Measurements from ENCODE around the gene PDIA5.

PDIA5 gene

GRCh38 chr3:123021996-123022510, 44.8 kb upstream of the PDIA5 start:
- no peak for TF ChIP-seq EZH2 (IDR thresholded peaks at IDR 0.05; ENCODE audit: borderline replicate concordance, low read length)
- no peak for TF ChIP-seq CTCF (IDR thresholded peaks at IDR 0.05; ENCODE audit: low read length)
- Histone ChIP-seq H3K4me3 (ENCODE audit: low read depth, low read length, poor library complexity, severe bottlenecking) (no peak overlapping the region), H3K27ac (ENCODE audit: low read depth, low read length, poor library complexity, severe bottlenecking) (no peak overlapping the region), H3F3A (ENCODE audit: insufficient read depth, low read length) (no peaks in the 10 kb centered on the region), H3K9me2 (ENCODE audit: low read depth, low read length) (no peaks in the 10 kb centered on the region), H4K20me1 (ENCODE audit: insufficient read depth, low read length) (no peaks in the 10 kb centered on the region), H3K9me3 (ENCODE audit: low read length) (no peaks in the 10 kb centered on the region), H3K4me2 (ENCODE audit: low read length) (no peak overlapping the region), H3K36me3 (ENCODE audit: insufficient read depth, low read length) (no peaks in the 10 kb centered on the region), H3K27me3 (ENCODE audit: insufficient read depth, low read length) (peaks cover 9% of the 10 kb centered on the region; the same call in 1 of the 2 replicates), H2AFZ (ENCODE audit: low read length) (no peak overlapping the region), H3K79me2 (ENCODE audit: insufficient read depth, low read length) (no peaks in the 10 kb centered on the region), H3K9ac (ENCODE audit: low read length) (no peak overlapping the region), H3K4me1 (ENCODE audit: insufficient read depth, low read length, severe bottlenecking) (peaks cover 6% of the 10 kb centered on the region)

GRCh38 chr3:123024056-123024455, 42.8 kb upstream of the PDIA5 start:
- Histone ChIP-seq H3K4me1 (ENCODE audit: insufficient read depth, low read length, severe bottlenecking) (peaks cover 19% of the 10 kb centered on the region), H3K36me3 (ENCODE audit: insufficient read depth, low read length) (no peaks in the 10 kb centered on the region), H3K27ac (ENCODE audit: low read depth, low read length, poor library complexity, severe bottlenecking) (no peak overlapping the region), H2AFZ (ENCODE audit: low read length) (no peak overlapping the region), H4K20me1 (ENCODE audit: insufficient read depth, low read length) (no peaks in the 10 kb centered on the region), H3K27me3 (ENCODE audit: insufficient read depth, low read length) (peaks cover 9% of the 10 kb centered on the region; the same call in 1 of the 2 replicates), H3F3A (ENCODE audit: insufficient read depth, low read length) (no peaks in the 10 kb centered on the region), H3K4me3 (ENCODE audit: low read depth, low read length, poor library complexity, severe bottlenecking) (no peak overlapping the region), H3K79me2 (ENCODE audit: insufficient read depth, low read length) (no peaks in the 10 kb centered on the region), H3K9ac (ENCODE audit: low read length) (no peak overlapping the region), H3K9me2 (ENCODE audit: low read depth, low read length) (no peaks in the 10 kb centered on the region), H3K9me3 (ENCODE audit: low read length) (no peaks in the 10 kb centered on the region), H3K4me2 (ENCODE audit: low read length) (no peak overlapping the region)
- TF ChIP-seq EZH2 (IDR thresholded peaks at IDR 0.05; ENCODE audit: borderline replicate concordance, low read length) (no peak), CTCF (IDR thresholded peaks at IDR 0.05; ENCODE audit: low read length) (no peak)

- TF ChIP-seq CTCF (IDR thresholded peaks at IDR 0.05; ENCODE audit: low read length) = no peak
- TF ChIP-seq EZH2 (IDR thresholded peaks at IDR 0.05; ENCODE audit: borderline replicate concordance, low read length) = no peak
- Histone ChIP-seq H3K9ac (ENCODE audit: low read length) (no peak overlapping the region), H3K9me2 (ENCODE audit: low read depth, low read length) (no peaks in the 10 kb centered on the region), H3K4me2 (ENCODE audit: low read length) (no peak overlapping the region), H3K27me3 (ENCODE audit: insufficient read depth, low read length) (peaks cover 9% of the 10 kb centered on the region; the same call in 1 of the 2 replicates), H2AFZ (ENCODE audit: low read length) (no peak overlapping the region), H3K9me3 (ENCODE audit: low read length) (no peaks in the 10 kb centered on the region), H3K27ac (ENCODE audit: low read depth, low read length, poor library complexity, severe bottlenecking) (no peak overlapping the region), H3K79me2 (ENCODE audit: insufficient read depth, low read length) (no peaks in the 10 kb centered on the region), H3K4me1 (ENCODE audit: insufficient read depth, low read length, severe bottlenecking) (peaks cover 19% of the 10 kb centered on the region), H3K36me3 (ENCODE audit: insufficient read depth, low read length) (no peaks in the 10 kb centered on the region), H3F3A (ENCODE audit: insufficient read depth, low read length) (no peaks in the 10 kb centered on the region), H4K20me1 (ENCODE audit: insufficient read depth, low read length) (no peaks in the 10 kb centered on the region), H3K4me3 (ENCODE audit: low read depth, low read length, poor library complexity, severe bottlenecking) (no peak overlapping the region)
These were observed 40.9 kb upstream of the PDIA5 start for GRCh38 chr3:123025642-123026521.
